Astrocyte (in vitro differentiated cells and primary cell): ENCODE measurements around the gene WDR45B.

Experiments used
- CTCF ChIP-seq: IDR thresholded peaks from 2 replicates; pipeline ENCODE4 v1.5.1; 2011; ENCODE audit warnings: low read depth, mild to moderate bottlenecking, inconsistent platforms, low read length, moderate library complexity; ENCODE audit not compliant: insufficient read depth
- EZH2 ChIP-seq: IDR thresholded peaks from 2 replicates; pipeline ENCODE4 v1.6.1; 2012; ENCODE audit warnings: mild to moderate bottlenecking, low read length, inconsistent platforms; ENCODE audit not compliant: insufficient read depth

DNA sequence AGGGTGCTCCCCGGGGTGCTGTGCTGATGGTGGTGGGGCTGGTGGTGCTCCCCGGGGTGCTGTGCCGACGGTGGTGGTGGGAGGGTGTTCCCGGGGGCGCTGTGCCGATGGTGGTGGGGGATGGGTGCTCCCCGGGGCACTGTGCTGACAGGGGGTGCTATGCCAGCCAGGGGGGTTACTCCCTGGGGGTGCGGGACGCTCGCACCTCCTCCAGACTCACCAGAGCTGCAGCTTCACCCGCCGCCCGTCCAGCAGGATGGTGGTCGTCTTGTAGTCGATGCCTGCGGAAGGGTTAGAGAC lies 16.0 kb upstream of the WDR45B start:
- TF ChIP-seq CTCF, result no peak
- no peak for TF ChIP-seq EZH2
